HepG2 (cell line): ENCODE results near the gene JMJD7. TPM values are rescaled to one million over a fixed set of nuclear protein-coding genes. Genes with fewer than 3 reads are reported as not detected.

Source experiments
- ATAC-seq: fragments of 200-7000 bp; cut with Tn5 transposase; 3 replicates; pipeline ENCODE4 v1.9.1; 2020; ENCODE audit warnings: mild to moderate bottlenecking, moderate library complexity
- BruUV-seq: library from RNA; stranded (reverse); fragments of 400-500 nt; replicated peaks from 2 replicates; lab custom pipeline; 2021; lab: Mats Ljungman, UMichigan
- CTCF ChIA-PET: fragments of 300-600 bp; formaldehyde crosslinking; extraction: SDS; loops from one replicate; lab custom pipeline; 2021; ENCODE audit warnings: low total read pairs, inconsistent platforms, low intra/inter-chr PET ratio; lab: Yijun Ruan, JAX
- POLR2A ChIA-PET: fragments of 350-600 bp; sonication (Branson Sonifier 250); formaldehyde crosslinking; loops from one replicate; lab custom pipeline; 2020; ENCODE audit warnings: antibody characterized with exemption, inconsistent platforms; lab: Yijun Ruan, JAX
- DNase-seq: peaks from one replicate; pipeline ENCODE4 v3.0.0-alpha.2; 2015; ENCODE audit warnings: low spot score
- FAIRE-seq: peaks from 3 replicates; lab custom pipeline; 2011; peaks lifted over from hg19 to GRCh38; lab: Jason Lieb, UNC
- H2AFZ ChIP-seq: one replicate; pipeline ENCODE4 v1.6.1; 2011; ENCODE audit warnings: low read length, inconsistent platforms
- H3K27ac ChIP-seq: fragments of 300-600 bp; 3 replicates; pipeline ENCODE4 v1.8.0; 2011; ENCODE audit warnings: mixed run types, mild to moderate bottlenecking, mixed read lengths, low read length, inconsistent platforms; ENCODE audit not compliant: insufficient read depth; ENCODE audit errors: extremely low read length
- H3K27me3 ChIP-seq, 2 experiments: fragments of 200-600 bp in 1 of 2; 2 replicates in 1 of 2; 3 replicates in 1 of 2; pipeline versions ENCODE4 v1.6.0 to v1.8.0; 2011; ENCODE audit warnings: low read length in 2 of 2, mild to moderate bottlenecking in 2 of 2, moderate library complexity in 2 of 2, inconsistent platforms in 1 of 2; ENCODE audit not compliant: insufficient read depth in 2 of 2, control insufficient read depth in 1 of 2
- H3K36me3 ChIP-seq, 2 experiments: fragments of 200-600 bp in 1 of 2; replicated peaks in 1 of 2; 2 replicates in 1 of 2; 3 replicates in 1 of 2; pipeline versions ENCODE4 v1.5.1 to v1.8.0; 2011; ENCODE audit warnings: low read length in 2 of 2, inconsistent platforms in 1 of 2; ENCODE audit not compliant: insufficient read depth in 2 of 2, control insufficient read depth in 1 of 2
- H3K4me1 ChIP-seq: 2 replicates; pipeline ENCODE4 v1.5.1; 2012; ENCODE audit warnings: low read length, inconsistent platforms; ENCODE audit not compliant: insufficient read depth
- H3K4me2 ChIP-seq: 2 replicates; pipeline ENCODE4 v1.6.0; 2011; ENCODE audit warnings: low read depth, low read length, inconsistent platforms
- H3K4me3 ChIP-seq, 3 experiments: fragments of 200-600 bp in 1 of 3; sonication (generic), shearing (Covaris generic) in 1 of 3; replicated peaks in 1 of 3; 2 replicates each; pipeline ENCODE4 v1.5.1; 2011 to 2016; ENCODE audit warnings: low read length in 3 of 3, inconsistent platforms in 2 of 3, low read depth in 2 of 3, mild to moderate bottlenecking in 2 of 3, control low read depth in 1 of 3, mixed read lengths in 1 of 3; ENCODE audit not compliant: insufficient read depth in 1 of 3
- H3K79me2 ChIP-seq: one replicate; pipeline ENCODE4 v1.6.1; 2011; ENCODE audit warnings: low read length, inconsistent platforms; ENCODE audit not compliant: insufficient read depth
- H3K9ac ChIP-seq: 2 replicates; pipeline ENCODE4 v1.6.0; 2011; ENCODE audit warnings: mild to moderate bottlenecking, low read depth, low read length, inconsistent platforms; ENCODE audit not compliant: insufficient read depth
- H3K9me3 ChIP-seq: 2 replicates; pipeline ENCODE4 v1.5.1; 2012; ENCODE audit warnings: mild to moderate bottlenecking, low read length
- H4K20me1 ChIP-seq: 2 replicates; pipeline ENCODE4 v1.6.0; 2011; ENCODE audit warnings: inconsistent platforms, mild to moderate bottlenecking, low read length, moderate library complexity; ENCODE audit not compliant: insufficient read depth
- GATAD1 ChIP-seq: IDR thresholded peaks from 2 replicates; pipeline ENCODE4 v1.6.1; 2016; ENCODE audit warnings: missing genetic modification reagents, missing compliant biosample characterization
- HES4 ChIP-seq: sonication (generic); formaldehyde crosslinking; IDR thresholded peaks from 2 replicates; pipeline ENCODE4 v1.9.0; 2021; ENCODE audit warnings: mild to moderate bottlenecking, missing genetic modification reagents, borderline replicate concordance
- HMGA1 ChIP-seq: sonication (generic); formaldehyde crosslinking; conservative IDR thresholded peaks from 2 replicates; pipeline ENCODE4 v1.4.0; 2020; ENCODE audit warnings: missing genetic modification reagents
- HNRNPL ChIP-seq: fragments of 200-400 bp; formaldehyde crosslinking; IDR thresholded peaks from 2 replicates; pipeline ENCODE4 v1.6.1; 2017; ENCODE audit warnings: mild to moderate bottlenecking, low read depth, low read length
- NBN ChIP-seq: fragments of 450-650 bp; conservative IDR thresholded peaks from 2 replicates; pipeline ENCODE4 v1.6.1; 2017
- NFKBIZ ChIP-seq: IDR thresholded peaks from 2 replicates; pipeline ENCODE4 v1.6.1; 2018; ENCODE audit warnings: missing genetic modification reagents, missing compliant biosample characterization
- PTBP1 ChIP-seq: fragments of 200-400 bp; formaldehyde crosslinking; IDR thresholded peaks from 2 replicates; pipeline ENCODE4 v1.6.1; 2018; ENCODE audit warnings: low read length, low read depth; ENCODE audit not compliant: poor library complexity, severe bottlenecking
- ZIK1 ChIP-seq: sonication (generic); formaldehyde crosslinking; IDR thresholded peaks from 2 replicates; pipeline ENCODE4 v1.5.0; 2020; ENCODE audit warnings: mild to moderate bottlenecking, low read depth, missing genetic modification reagents, borderline replicate concordance
- ZNF12 ChIP-seq: sonication (generic); formaldehyde crosslinking; IDR thresholded peaks from 2 replicates; pipeline ENCODE4 v1.5.0; 2020; ENCODE audit warnings: missing genetic modification reagents
- ZNF75D ChIP-seq: sonication (generic); formaldehyde crosslinking; IDR thresholded peaks from 2 replicates; pipeline ENCODE4 v1.8.1; 2023; ENCODE audit warnings: missing genetic modification reagents, mild to moderate bottlenecking, borderline replicate concordance
- ZNF780A ChIP-seq: sonication (generic); formaldehyde crosslinking; IDR thresholded peaks from 2 replicates; pipeline ENCODE4 v1.8.0; 2022; ENCODE audit warnings: mild to moderate bottlenecking, missing genetic modification reagents, moderate library complexity
- ZNF83 ChIP-seq: sonication (generic); formaldehyde crosslinking; IDR thresholded peaks from 2 replicates; pipeline ENCODE4 v1.4.0; 2020; ENCODE audit warnings: missing genetic modification reagents, mild to moderate bottlenecking, borderline replicate concordance
- ZNF891 ChIP-seq: sonication (generic); formaldehyde crosslinking; IDR thresholded peaks from 2 replicates; pipeline ENCODE4 v1.5.0; 2020; ENCODE audit warnings: mild to moderate bottlenecking, missing genetic modification reagents
- WGBS: methylation state at CpG from one replicate; pipeline ENCODE4 v1.1.6; 2017; ENCODE audit warnings: low lambda C conversion rate; 5-methylcytosine and 5-hydroxymethylcytosine counted together
- in situ Hi-C: cut with HindIII; loops from 2 replicates; pipeline ENCODE4 v1.10.0; 2017; ENCODE audit warnings: low pct_unique_long_range_greater_than_20kb; ENCODE audit not compliant: extremely low pct_ligation_motif_present
- intact Hi-C: fragments of 100-400 bp; cut with micrococcal nuclease; formaldehyde crosslinking; loops from one replicate; pipeline ENCODE4 v1.10.0; 2022; ENCODE audit not compliant: unreplicated experiment
- polyA plus RNA-seq, 8 experiments: library from polyadenylated mRNA; depleted of rRNA in 3 of 8; stranded (reverse) in 7 of 8; unstranded in 1 of 8; fragments of >200 nt; fragmentation: Illumina TruSeq in 4 of 8; extraction: Trizol in 4 of 8; gene quantifications; 2 replicates each; pipeline versions ENCODE4 v1.2.1 to v1.2.3, GENCODE V29; 2011 to 2016; ENCODE audit warnings: low read depth in 4 of 8, missing spikeins in 1 of 8, mixed read lengths in 1 of 8; ENCODE audit not compliant: insufficient read depth in 1 of 8
- total RNA-seq, 5 experiments: library from RNA; depleted of rRNA; stranded (reverse); fragments of >200 nt; fragmentation: Illumina TruSeq; extraction: Trizol; gene quantifications; 2 replicates each; pipeline ENCODE4 v1.2.3, GENCODE V29; 2016; ENCODE audit warnings: low read depth in 1 of 5
- TF ChIP-seq, protein P1 (sequence below): sonication (generic); formaldehyde crosslinking; IDR thresholded peaks from 2 replicates; pipeline ENCODE4 v1.4.0; 2020; ENCODE audit warnings: missing genetic modification reagents, borderline replicate concordance
- TF ChIP-seq, protein P2 (sequence below): sonication (generic); formaldehyde crosslinking; IDR thresholded peaks from 2 replicates; pipeline ENCODE4 v1.4.0; 2020; ENCODE audit warnings: missing genetic modification reagents
- TF ChIP-seq, protein P3 (sequence below): sonication (generic); formaldehyde crosslinking; IDR thresholded peaks from 2 replicates; pipeline ENCODE4 v1.5.0; 2020; ENCODE audit warnings: mild to moderate bottlenecking, missing genetic modification reagents
- TF ChIP-seq, protein P4 (sequence below): sonication (generic); formaldehyde crosslinking; IDR thresholded peaks from 2 replicates; pipeline ENCODE4 v1.4.0; 2020; ENCODE audit warnings: missing genetic modification reagents

JMJD7 gene
- total and polyA plus RNA-seq, 2 of the 13 experiments (the other 11 are each of a cell fraction or from before 2014, with no cell fraction given): 6.4 to 7.1 TPM

DNA sequence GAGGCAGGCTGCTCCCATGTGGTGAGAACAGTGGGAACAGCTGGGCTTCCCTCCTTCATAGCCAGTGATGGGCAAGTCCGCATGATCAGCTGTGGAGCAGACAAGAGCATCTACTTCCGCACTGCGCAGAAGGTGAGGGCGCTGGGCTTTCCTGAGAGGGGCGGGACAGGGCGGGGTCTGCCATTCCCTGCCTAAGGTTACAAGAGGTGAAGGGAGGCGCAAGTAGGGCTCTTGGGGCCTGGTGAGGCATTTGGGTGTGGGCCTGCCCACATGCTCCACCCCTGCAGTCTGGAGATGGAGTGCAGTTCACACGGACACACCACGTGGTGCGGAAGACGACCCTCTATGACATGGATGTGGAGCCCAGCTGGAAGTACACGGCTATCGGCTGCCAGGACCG is 10.6 kb upstream of the JMJD7 start:
- intact Hi-C loops: no loop called here
- WGBS: 96% methylated on average over 12 of the region's 14 CpGs

More for the DNA sequence above, 10.6 kb upstream of the JMJD7 start:
- H3K27ac ChIP-seq: no peak overlapping the region
- H3K27me3 ChIP-seq: no peaks in the 10 kb centered on the region
- no peak for FAIRE-seq
- H3K79me2 ChIP-seq: no peaks in the 10 kb centered on the region
- CTCF ChIA-PET: no interaction called here
- H3K9ac ChIP-seq: no peak overlapping the region
- no peak for ATAC-seq
- BruUV-seq: no TSS peak
- H3K4me2 ChIP-seq: no peak overlapping the region
- H3K4me1 ChIP-seq: no peaks in the 10 kb centered on the region
- no peaks in the 10 kb centered on the region for H4K20me1 ChIP-seq
- in situ Hi-C loops: no loop called here
- peaks cover 4 to 32% of the 10 kb centered on the region in 2 experiments; a peak in 3 of 5 replicates for H3K36me3 ChIP-seq
- TF ChIP-seq ZNF780A (CRISPR knock-in tag) (no peak), ZNF83 (CRISPR knock-in tag) (no peak), ZNF12 (CRISPR knock-in tag) (no peak), HNRNPL (no peak), ZNF75D (CRISPR knock-in tag) (no peak), PTBP1 (no peak), NBN (no peak), HES4 (CRISPR knock-in tag) (no peak), GATAD1 (no peak), ZNF891 (CRISPR knock-in tag) (no peak), NFKBIZ (no peak), ZIK1 (CRISPR knock-in tag) (no peak), HMGA1 (no peak)
- TF ChIP-seq, protein P1, sequence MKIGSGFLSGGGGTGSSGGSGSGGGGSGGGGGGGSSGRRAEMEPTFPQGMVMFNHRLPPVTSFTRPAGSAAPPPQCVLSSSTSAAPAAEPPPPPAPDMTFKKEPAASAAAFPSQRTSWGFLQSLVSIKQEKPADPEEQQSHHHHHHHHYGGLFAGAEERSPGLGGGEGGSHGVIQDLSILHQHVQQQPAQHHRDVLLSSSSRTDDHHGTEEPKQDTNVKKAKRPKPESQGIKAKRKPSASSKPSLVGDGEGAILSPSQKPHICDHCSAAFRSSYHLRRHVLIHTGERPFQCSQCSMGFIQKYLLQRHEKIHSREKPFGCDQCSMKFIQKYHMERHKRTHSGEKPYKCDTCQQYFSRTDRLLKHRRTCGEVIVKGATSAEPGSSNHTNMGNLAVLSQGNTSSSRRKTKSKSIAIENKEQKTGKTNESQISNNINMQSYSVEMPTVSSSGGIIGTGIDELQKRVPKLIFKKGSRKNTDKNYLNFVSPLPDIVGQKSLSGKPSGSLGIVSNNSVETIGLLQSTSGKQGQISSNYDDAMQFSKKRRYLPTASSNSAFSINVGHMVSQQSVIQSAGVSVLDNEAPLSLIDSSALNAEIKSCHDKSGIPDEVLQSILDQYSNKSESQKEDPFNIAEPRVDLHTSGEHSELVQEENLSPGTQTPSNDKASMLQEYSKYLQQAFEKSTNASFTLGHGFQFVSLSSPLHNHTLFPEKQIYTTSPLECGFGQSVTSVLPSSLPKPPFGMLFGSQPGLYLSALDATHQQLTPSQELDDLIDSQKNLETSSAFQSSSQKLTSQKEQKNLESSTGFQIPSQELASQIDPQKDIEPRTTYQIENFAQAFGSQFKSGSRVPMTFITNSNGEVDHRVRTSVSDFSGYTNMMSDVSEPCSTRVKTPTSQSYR (CRISPR knock-in tag): no peak
- TF ChIP-seq, protein P2, sequence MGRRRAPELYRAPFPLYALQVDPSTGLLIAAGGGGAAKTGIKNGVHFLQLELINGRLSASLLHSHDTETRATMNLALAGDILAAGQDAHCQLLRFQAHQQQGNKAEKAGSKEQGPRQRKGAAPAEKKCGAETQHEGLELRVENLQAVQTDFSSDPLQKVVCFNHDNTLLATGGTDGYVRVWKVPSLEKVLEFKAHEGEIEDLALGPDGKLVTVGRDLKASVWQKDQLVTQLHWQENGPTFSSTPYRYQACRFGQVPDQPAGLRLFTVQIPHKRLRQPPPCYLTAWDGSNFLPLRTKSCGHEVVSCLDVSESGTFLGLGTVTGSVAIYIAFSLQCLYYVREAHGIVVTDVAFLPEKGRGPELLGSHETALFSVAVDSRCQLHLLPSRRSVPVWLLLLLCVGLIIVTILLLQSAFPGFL (CRISPR knock-in tag): no peak
- TF ChIP-seq, protein P3, sequence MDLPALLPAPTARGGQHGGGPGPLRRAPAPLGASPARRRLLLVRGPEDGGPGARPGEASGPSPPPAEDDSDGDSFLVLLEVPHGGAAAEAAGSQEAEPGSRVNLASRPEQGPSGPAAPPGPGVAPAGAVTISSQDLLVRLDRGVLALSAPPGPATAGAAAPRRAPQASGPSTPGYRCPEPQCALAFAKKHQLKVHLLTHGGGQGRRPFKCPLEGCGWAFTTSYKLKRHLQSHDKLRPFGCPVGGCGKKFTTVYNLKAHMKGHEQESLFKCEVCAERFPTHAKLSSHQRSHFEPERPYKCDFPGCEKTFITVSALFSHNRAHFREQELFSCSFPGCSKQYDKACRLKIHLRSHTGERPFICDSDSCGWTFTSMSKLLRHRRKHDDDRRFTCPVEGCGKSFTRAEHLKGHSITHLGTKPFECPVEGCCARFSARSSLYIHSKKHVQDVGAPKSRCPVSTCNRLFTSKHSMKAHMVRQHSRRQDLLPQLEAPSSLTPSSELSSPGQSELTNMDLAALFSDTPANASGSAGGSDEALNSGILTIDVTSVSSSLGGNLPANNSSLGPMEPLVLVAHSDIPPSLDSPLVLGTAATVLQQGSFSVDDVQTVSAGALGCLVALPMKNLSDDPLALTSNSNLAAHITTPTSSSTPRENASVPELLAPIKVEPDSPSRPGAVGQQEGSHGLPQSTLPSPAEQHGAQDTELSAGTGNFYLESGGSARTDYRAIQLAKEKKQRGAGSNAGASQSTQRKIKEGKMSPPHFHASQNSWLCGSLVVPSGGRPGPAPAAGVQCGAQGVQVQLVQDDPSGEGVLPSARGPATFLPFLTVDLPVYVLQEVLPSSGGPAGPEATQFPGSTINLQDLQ (CRISPR knock-in tag): no peak
- TF ChIP-seq, protein P4, sequence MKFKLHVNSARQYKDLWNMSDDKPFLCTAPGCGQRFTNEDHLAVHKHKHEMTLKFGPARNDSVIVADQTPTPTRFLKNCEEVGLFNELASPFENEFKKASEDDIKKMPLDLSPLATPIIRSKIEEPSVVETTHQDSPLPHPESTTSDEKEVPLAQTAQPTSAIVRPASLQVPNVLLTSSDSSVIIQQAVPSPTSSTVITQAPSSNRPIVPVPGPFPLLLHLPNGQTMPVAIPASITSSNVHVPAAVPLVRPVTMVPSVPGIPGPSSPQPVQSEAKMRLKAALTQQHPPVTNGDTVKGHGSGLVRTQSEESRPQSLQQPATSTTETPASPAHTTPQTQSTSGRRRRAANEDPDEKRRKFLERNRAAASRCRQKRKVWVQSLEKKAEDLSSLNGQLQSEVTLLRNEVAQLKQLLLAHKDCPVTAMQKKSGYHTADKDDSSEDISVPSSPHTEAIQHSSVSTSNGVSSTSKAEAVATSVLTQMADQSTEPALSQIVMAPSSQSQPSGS (CRISPR knock-in tag): no peak
- TF ChIP-seq, all 625 proteins: peak for 0
- no peaks in the 10 kb centered on the region for H3K9me3 ChIP-seq
- no peak overlapping the region for H2AFZ ChIP-seq
- DNase-seq: no peak
- POLR2A ChIA-PET: no interaction called here
- H3K4me3 ChIP-seq: no peak overlapping the region
